OCI-LY1 (cell line): Measurements from ENCODE around the gene EMID1.

Experiments used
- CTCF ChIP-seq: fragments of 200-600 bp; sonication (generic), shearing (Covaris generic); IDR thresholded peaks from 2 replicates; pipeline ENCODE4 v1.5.1; 2017; ENCODE audit warnings: mild to moderate bottlenecking, antibody characterized with exemption, low read length, moderate library complexity, mixed read lengths
- EZH2 ChIP-seq: fragments of 200-600 bp; sonication (generic), shearing (Covaris generic); IDR thresholded peaks from 2 replicates; pipeline ENCODE4 v1.8.0; 2017; ENCODE audit warnings: borderline replicate concordance, mixed run types, mild to moderate bottlenecking, antibody characterized with exemption, low read length, moderate library complexity, mixed read lengths

DNA sequence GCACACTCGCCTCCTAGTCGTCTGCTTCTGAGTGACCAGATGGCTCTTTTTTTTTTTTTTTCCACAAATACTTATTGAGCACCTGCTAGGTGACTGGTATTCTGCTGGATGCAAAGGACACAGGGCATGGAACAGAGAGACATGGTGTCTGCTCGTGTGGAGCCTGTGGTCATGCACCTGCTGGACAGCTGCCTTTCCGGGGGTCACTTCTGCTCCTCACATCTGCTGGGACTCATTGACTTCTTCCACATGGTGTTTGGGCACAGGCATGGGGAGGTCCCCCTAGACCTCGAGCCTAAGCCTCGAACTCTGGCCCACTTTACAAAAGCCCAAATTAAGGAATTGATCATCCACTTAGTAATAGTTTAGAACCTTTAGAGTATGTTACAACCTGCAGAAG, 39.5 kb upstream of the EMID1 start:
- TF ChIP-seq CTCF: no peak
- no peak for TF ChIP-seq EZH2
